GM10847 (cell line): ENCODE data around the gene CYP4F11.

Experiments
- POLR2A ChIP-seq: IDR thresholded peaks from 2 replicates; pipeline ENCODE4 v1.6.1; 2011; ENCODE audit not compliant: insufficient read length; ENCODE audit errors: extremely low read depth

The CYP4F11 gene

GRCh38 chr19:15934332-15935078 lies at the start of gene CYP4F11:
TSS of gene CYP4F11 (minus strand) at chr19:15934529. CDS start at chr19:15934408, 121 bp downstream.
- TF ChIP-seq POLR2A, result no peak

DNA sequence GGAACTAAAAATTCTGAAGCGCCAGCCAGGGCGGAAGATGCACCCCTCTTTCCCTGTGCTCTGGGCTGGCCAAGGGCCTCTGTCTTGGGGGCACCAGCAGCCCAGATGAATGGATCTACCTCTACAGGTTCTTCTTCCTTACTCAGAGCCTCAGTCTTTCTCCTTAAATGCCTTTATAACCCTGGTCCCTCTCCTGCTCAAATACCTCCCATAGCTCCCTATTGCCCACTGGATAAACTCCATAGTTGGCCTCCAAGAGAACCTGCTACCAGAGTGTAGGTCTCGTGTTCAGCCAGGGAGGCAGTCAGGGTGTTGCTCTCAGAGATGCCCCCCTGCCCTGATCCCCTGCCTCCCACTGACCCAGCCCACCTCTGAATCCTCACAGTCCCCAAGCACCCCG lies 45.0 kb upstream of the CYP4F11 start:
- TF ChIP-seq POLR2A, result no peak

GRCh38 chr19:15977690-15978089 lies 43.4 kb upstream of the CYP4F11 start:
- TF ChIP-seq POLR2A, result no peak

DNA sequence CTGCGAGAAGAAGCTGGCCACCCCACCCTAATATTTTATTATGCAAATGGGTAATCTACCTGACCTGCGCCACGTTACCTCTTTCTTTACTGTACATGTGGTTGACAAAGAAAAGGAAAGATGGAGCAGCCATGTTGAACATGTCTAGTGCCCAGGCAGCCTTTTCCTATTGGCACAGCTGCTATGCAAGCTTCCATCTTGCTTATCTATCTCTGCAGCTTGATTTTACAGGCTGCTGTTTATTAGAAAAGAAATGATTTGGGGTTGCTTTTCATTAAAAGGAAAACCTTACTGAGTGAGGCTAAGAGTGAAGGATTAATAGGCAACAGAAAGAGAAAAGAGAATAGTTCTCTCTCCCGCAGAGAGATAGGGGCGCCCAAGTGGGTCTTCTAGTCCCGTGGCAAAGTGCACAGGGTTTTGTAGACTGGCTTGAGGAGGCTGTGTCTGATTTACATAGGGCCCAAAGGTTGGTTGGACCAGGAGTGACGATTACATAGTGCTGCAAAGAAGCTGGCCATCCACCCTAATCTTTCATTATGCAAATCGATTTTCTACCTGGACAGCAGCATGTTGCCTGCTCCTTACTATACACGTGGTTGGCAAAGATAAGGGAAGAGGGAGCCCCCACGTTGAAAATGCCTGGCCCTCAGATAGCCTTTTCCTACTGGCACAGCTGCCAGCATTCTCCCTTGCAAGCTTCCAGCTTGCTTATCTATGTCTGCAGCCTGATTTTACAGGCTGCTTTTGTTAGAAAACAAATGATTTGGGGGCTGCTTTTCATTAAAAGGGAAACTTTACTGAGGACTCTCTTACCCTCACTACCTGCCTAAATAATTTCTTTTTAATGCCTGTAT lies 42.7 kb upstream of the CYP4F11 start:
- no peak for TF ChIP-seq POLR2A

DNA sequence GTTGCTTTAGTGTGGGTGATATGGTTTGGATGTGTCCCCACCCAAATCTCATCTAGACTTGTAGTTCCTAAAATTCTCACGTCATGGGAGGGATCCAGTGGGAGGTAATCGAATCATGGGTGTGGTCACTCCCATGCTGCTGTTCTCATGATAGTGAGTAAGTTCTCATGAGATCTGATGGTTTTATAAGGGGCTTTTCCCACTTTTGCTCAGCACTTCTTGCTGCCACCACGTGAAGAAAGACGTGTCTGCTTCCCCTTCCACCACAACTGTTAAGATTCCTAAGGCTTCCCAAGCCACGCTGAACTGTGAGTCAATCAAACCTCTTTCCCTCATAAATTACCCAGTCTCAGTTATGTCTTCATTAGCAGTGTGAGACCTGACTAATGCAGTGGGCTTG lies 40.5 kb upstream of the CYP4F11 start:
- TF ChIP-seq POLR2A, result no peak

GRCh38 chr19:15971224-15971780 lies 37.0 kb upstream of the CYP4F11 start:
- no peak for TF ChIP-seq POLR2A

DNA sequence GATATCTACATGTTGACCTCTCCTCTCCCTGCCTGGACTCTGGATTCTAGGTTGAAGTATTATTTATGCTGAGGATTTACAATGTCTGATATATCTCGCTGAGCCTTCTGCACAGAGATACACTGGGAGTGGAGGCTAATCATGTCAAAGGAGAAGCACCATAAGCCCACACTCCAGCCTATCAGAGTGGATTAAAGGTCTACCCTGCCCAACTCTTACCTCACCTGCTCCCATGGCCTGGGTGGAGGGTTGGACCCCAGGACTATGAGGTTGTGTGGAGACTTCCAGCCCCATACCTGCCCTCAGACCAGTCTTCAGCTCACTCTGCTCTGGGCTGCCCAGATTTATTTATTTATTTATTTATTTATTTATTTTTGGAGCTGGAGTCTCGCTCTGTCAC lies 29.9 kb upstream of the CYP4F11 start:
- no peak for TF ChIP-seq POLR2A

DNA sequence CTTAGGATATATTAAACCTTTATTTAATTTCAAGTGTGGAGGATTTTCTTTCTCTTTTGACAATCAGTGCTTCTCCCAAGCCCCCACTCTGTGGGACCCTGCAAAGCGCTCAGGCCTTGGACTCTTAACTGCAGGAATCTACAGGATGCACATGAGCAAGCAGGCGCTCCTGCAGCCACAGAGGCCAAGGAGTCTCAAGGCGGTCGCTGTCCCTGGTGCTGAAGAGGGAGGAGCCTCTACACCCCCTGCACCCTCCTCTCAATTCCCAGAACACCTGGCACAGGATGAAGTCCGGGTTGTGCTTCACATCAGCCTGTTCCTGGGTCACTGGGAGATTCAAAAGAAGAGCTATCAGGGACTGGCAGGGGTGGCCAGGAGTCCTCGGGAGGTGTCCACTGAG lies 28.0 kb upstream of the CYP4F11 start:
- no peak for TF ChIP-seq POLR2A

DNA sequence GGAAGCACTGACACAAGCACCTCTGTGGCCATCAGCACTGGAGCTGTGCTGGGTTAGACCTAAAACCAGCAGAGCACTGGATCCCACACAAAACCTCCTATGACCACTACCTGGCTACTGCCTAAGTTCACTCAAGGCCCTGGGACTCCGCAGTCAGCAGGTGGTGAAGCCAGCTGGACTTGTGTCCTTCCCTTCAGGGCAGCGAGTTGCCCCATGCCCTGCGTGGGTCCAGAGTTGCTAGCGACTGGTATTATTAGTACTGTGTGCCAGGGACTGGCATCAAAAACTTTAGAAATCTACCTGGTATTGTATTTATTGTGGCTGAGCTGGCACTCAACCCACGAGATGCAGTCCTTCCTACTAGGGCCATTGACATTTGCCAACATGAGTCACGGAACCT lies 20.5 kb upstream of the CYP4F11 start:
- TF ChIP-seq POLR2A, result no peak

- no peak for TF ChIP-seq POLR2A
These were observed 14.1 kb upstream of the CYP4F11 start, which contains the start of gene OR10H4 for GRCh38 chr19:15948223-15949058. TSS of gene OR10H4 (plus strand) at chr19:15949008. CDS start at chr19:15949008, 0 bp downstream.

DNA sequence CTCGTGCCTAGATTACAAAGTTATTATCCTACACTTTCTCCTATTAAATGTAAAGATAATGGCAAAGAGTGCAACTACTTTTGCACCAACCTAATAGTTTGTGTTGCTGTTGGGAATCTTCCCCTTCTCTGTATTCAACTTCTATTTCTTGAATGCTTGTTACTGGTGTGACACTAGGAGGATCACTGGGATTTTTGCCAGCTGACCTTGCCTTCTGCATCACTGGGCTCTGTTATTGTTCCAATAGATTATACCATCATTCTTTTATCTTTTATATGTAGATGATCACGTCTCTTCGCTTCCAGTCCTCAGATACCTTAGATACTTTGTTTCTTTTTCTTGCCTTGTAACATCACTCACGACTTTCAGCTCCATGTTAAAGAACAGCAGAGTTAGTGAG lies 11.0 kb upstream of the CYP4F11 start:
- TF ChIP-seq POLR2A, result no peak

DNA sequence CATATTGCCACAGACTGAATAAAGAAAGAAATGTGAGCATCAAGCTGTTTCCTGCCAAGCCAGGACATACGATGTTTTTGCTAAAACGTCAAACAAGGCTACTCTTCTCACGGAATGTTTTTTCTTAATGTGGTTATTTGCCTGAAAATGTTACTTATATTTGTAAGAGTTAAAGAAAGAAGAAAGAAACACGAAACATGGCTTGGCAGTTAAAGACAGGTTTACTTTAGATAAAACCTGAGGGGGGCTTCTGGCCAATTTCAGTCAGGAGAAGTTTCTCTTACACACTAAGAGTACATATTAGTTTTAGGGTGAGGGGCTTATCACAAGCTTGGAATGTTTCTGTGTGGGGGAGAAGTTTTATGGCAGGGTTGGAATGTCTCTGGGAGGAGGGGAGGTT lies 10.1 kb upstream of the CYP4F11 start:
- TF ChIP-seq POLR2A, result no peak

GRCh38 chr19:15937771-15938170 lies 3.4 kb upstream of the CYP4F11 start:
- no peak for TF ChIP-seq POLR2A

GRCh38 chr19:15936950-15937349 lies 2.6 kb upstream of the CYP4F11 start:
- TF ChIP-seq POLR2A, result no peak

DNA sequence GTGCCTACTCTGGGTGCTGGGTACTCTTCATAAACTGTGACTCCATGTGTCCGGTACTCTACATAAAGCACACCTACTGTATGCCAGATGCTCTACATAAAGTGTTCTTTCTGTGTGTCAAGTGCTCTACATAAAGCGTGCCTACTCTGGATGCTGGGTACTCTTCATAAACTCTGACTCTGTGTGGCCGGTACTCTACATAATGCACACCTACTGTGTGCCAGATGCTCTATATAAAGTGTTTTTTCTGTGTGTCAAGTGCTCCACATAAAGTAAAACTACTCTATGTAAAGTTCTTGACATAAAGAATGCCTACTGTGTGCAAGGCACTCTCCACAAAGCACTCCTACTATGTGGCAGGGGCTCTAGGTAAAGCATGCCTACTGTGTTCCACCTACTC lies 1.8 kb upstream of the CYP4F11 start:
- no peak for TF ChIP-seq POLR2A
